Stimulated activated CD4-positive, alpha-beta T cell treated with anti-CD3 and anti-CD28 coated beads, Interleukin-2, amount 100 ng/mL, for 48 hours (primary cell): Measurements from ENCODE around the gene CMC1.
"Not testable (repeated sequence)": the region's sequence is repeated elsewhere in the genome, so short reads cannot be mapped to it uniquely, and the experiment has no call there.

ENCODE experiments used
- DNase-seq, 2 donors: peaks; one replicate each; pipeline ENCODE4 v3.0.0-alpha.2; 2020

CMC1 gene

DNA sequence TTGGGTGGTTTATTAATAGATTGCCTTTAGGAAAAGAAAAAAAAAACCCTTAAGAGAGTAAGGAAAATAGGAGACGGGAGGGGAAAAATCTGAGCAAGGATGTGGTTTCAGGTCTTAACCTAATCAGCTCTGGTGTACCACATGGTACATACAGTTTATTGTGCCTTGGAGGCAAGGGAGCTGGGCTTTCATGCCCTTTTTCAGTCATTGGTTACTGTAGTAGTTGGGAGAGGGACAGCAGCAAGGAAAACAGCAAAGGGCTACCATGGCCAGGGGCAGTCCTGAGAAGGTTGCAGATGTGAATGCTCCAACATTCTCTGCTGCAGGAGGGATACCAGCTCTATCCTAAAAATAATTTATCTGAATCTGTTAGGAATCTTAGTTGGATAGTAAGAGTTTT lies 5.9 kb downstream of the CMC1 start:
- DNase-seq = no peak

DNA sequence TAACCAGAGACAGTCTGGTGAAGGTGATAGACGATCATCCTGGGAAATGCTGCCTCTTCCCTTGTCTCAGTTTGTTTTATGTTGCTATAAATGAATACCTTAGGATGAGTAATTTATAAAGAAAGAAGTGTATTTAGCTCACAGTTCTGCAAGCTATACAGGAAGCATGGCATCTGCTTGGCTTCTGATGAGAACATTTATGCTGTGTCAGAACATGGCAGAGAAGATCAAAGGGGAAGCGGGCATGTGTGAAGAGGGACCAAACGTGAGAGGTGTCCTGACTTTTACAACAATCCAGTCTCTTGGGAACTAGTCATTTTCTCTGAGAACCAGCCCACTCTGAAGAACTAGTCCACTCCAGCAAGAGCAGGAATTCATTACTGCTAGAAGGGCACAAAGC lies 9.6 kb downstream of the CMC1 start:
- DNase-seq = no peak

DNA sequence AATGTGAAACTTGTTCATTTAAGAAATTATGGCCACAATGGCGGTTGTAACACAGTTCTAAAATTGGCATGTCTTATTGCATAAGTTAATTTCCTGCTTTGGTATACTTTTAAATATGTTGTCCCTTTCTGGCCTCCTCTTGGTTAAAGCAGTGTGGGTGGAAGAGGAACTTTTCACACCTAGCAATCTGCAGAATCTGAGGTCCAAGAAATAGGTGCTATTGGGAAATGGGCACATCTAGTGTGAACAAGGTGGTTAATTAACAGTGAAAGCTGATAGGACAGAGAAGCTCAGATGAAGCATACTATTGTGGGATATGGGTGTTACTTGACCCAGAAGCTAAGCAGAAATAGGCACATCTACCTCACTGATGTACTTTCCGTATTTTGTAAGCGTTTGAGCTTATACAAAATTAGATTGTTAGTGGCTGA lies 10.6 kb downstream of the CMC1 start:
- no peak for DNase-seq

DNA sequence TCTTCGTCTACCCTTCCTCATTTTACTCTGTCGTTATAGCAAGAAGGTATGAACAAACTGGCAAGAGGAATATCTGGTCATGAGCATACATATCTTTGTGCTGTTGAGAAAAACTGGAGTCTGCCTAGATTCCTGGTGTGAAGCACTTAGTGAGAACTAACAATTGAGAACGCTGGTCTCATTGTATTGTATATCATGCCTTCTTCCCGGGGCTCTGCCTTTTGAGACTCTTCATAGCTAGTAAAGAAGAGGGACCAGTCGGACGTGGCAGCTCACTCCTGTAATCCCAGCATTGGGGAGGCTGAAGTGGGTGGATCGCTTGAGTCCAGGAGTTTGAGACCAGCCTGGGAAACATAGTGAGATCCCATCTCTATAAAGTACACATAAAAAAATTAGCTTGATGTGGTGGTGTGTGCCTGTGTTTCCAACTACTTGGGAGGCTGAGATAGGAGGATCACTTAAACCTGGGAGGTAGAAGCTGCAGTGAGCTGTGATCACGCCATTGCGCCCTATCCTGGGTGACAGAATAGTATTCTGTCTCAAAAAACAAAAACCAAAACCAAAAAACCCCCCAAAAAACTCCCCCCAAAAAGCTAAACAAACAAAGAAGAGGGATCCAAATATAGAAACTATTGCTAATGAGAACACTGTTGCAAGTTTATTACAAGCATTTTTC lies 11.8 kb downstream of the CMC1 start:
- no peak for DNase-seq

DNA sequence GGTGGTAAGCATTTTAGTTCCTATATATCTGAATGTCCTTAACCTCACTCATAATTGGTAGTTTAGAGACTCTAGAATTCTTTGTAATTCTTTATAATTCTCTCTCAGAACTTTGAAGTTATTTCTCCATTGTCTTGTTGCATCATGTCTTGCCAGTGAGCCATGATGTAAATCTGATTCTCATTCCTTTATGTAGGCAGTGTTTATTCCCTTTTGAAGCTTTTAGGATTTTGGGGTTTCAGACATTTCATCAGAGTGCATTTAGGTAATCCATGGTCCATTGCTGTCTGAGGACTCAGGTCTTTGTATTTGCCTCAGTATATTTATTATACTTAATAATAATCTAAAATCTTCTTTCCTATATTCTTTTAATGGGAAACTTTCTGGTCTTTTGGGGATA lies 20.6 kb downstream of the CMC1 start:
- no peak for DNase-seq

DNA sequence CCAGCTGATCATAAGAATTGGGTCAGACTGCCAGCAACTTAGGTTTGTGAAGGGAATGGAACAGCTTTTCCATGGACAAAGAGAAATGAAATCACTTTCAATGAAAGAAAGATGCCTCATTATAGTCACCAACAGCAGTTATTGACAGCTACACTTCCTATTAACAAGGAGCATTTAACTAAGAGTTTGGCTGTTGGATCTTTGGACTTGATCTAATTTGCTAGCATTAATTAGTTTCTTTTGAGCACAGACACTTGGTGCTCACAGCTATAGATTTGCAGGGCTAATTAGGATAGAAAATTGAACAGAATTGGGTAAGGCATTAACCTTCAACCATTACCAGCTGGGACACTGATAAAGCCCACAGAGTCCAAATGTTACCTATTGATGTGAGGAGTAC lies 24.2 kb downstream of the CMC1 start:
- no peak for DNase-seq

DNA sequence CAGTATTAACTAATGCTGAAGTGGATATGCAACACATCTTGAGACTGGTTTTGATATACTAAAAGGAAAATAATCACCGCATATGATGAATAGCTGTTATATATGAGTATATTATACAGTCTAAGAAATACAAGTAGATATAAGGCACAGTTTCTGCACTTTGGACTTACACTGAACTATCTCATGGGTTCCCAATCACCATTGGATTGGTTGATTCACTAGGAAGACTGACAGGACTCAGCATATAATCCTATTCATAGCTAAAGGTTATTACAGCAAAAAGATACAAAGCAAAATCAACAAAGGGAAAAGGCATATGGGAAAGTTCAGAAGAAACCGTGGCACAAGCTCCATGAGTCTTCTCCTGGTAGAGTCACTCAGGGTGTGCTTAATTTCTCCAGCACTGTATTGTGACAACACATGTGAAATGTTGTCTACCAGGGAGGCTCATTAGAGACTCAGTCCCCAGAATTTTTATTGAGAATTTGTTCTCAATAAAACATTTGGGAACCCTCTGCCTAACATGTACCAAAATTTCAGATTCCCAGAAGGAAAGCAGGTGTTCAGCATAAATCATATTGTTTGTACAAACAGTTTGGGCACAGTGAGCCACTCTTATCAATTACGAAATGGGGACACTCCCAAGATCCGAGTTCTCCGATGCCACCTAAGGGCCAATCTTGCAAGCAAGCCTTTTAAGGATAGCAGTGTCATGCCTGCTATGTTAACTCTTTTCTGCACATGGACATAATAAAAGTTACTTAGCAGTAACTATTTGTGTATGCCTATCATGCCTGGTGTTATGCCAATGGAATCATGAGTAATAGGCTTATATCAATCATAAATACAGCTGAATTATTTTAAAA lies 26.8 kb downstream of the CMC1 start:
- no peak for DNase-seq

DNA sequence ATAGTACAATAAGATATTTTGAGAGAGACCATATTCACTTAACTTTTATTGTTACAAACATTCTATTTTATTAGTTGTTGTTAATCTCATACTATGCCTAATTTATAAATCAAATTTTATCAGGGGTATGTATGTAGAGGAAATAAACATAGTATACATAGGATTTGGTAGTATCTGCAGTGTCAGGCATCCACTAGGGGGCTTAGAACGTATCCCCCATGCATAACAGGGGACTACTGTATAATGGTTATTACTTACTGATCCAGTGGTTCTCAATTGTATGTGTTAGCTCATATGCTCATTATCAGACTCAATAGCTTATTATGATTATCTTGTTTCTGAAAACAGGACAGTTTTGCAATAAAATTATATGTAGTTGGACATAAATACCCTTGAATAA lies 27.6 kb downstream of the CMC1 start:
- no peak for DNase-seq

DNA sequence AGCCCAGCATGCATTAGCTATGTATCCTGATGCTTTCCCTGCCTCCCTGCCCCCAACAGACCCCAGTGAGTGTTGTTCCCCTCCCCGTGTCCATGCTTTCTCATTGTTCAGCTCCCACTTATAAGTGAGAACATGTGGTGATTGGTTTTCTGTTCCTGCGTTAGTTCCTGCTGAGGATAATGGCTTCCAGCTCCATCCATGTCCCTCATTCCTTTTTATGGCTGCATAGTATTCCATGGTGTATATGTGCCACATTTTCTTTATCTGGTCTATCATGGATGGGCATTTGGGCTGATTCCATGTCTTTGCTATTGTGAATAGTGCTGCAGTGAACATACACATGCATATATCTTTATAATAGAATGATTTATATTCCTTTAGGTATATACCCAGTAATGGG lies 28.5 kb downstream of the CMC1 start:
- DNase-seq = not testable (repeated sequence)

DNA sequence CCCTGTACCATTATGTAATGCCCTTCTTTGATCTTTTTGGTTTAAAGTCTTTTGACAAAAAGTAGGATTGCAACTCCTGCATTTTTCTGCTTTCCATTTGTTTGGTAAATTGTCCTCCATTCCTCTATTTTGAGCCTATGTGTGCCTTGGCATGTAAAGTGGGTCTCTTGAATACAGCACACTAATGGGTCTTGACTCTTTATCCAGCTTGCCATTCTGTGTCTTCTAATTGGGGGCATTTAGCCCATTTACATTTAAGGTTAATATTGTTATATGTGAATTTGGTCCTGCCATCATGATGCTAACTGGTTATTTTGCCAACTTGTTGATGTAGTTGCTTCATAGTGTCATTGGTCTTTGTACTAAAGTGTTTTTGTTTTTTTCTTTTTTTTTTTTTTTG lies 32.4 kb downstream of the CMC1 start:
- DNase-seq = no peak

DNA sequence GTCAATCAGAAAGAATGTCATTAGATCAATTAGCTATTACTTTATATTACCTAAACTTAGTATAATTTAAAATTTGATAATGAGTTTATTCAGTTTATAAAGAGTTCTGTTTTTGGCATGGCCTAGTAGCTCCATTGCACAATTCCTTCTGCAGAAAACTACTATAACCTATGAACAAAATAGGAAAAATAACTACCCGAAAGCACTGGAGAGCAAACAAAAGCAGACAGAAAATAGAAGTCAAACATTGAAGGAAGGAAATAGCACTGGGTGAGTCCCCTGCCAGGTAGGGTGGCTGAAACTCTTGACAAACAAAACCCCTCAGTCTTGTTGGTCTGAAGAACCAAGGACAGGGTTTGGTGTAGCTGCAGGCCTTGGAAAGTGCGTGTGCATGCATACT lies 37.5 kb downstream of the CMC1 start:
- DNase-seq = no peak

DNA sequence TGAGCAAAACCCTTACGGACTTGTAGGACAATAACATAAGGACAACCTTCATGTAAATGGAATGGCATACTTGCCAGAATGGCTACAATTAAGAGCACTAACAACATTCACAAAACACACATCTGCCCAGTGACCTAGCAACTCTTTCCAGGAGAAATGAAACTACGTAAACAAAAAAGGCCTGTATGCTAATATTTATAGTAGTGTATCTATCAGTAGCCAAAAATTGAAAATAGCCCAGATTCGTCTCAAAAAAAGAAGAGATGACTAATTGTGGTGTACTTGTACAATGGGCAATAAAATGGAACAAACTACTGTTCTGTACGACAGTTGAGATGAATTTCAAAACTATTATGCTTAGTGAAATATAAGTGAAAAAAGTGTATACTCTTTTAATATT lies 38.4 kb downstream of the CMC1 start:
- no peak for DNase-seq

DNA sequence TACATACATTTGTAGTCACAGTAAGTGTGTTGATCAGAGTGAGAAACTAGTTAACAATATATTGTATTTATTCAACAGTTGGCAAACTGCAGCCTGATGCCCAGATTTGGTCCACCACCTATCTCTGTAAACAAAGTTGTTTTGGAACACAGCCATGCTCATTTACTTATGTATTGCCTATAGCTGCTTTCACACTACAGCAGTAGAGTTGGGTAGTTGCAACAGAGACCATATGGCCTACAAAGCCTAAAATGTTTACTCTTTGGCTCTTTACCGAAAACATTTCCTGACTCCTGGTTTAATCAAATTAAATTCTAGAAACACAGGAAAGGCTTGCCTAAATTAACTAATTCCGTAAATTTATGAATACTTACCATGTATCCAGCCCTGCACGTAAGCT lies 39.4 kb downstream of the CMC1 start:
- no peak for DNase-seq

DNA sequence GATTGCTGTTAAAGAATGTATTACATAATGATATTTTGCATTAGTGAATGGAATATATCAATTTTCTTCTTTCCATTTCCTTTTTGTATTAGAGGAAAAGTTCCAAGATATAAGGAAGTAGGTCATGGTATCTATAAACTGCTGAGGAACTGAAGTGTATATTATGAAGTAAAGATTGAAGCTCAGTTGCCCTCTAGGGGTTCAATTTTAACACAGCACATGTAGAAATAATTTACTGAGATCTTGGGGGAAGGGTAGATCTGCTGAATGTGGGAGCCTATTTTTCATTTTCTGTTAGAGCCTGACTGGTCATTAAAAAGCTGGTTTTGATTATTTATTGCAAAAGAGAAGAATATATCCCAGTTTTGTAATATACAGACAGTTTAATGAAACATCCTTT lies 45.2 kb downstream of the CMC1 start:
- DNase-seq = no peak

DNA sequence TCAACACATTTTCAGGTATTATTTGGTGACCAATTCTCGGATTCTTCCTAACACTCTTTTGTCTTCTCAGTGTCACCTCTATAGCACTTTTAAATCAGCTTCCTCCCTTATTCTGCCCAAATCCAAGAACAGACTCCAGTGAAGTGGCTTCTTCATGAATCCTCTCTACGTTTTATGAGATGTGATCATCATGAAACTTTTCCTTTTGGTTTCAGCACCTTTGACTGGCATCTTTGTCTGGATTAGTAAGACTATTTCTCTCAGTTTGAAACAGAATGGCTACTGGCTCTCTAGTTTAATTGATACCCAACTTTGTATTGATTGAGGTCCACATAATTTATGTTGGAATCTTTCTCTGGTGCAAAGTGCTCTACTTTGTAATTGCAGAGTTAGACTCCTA lies 45.6 kb downstream of the CMC1 start:
- DNase-seq = no peak

DNA sequence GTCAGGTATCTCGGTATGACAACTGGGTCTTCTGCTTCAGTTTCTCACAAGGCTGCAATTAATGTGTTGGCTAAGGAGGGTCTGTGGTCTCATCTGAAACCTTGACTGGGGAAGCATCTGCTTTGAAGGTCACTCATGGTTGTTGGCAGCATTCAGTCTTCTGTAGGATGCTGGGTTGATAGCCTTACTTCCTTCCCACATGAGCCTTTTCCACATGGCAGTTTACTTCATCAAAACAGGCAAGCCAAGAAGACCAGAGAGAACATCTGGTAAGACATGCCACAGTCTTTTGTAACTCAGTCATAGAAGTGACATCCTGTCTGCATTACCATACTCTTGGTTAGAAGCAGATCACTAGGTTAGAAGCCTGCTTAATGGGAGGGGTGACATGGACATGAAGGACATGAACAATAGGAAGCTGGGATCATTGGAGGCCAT lies 49.5 kb downstream of the CMC1 start:
- DNase-seq = no peak

DNA sequence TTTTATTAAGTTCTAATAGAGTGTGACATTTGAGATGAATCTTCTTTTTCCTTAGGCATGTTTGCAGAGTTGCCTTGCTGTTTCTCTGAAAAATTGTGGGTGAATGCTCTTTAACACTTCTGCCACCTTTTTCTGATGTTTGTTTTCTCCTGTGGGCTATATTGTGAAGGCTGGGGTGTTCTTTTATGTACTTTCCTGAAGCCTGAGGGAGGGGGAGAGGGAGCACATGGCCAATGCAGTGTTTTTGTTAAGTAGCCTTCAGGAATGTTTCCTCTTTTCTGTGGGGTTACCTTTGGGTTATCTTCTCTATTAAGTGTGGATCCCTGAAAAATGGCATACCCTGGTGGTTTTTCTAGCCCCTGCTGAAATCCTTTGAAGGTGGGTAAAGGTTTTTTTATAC lies 50.2 kb downstream of the CMC1 start:
- no peak for DNase-seq

DNA sequence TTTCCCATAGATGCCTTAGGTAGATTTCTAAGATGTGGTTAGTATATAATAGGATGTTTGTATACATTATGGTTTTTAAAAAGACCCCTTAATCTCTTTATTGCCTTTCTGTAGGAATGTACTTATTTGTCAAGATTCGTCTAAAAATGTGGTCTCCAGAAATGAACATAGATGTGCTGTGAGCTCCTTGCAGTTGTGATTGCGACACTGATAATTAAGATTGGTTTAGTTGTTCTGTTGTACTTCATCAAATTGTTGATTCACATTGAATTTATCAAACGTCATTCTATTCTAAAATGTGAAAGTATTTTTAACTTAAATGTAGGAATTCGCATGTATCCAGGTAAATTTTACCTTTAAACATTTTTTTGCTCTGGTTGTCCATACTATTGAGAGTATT lies 51.2 kb downstream of the CMC1 start:
- DNase-seq = no peak

DNA sequence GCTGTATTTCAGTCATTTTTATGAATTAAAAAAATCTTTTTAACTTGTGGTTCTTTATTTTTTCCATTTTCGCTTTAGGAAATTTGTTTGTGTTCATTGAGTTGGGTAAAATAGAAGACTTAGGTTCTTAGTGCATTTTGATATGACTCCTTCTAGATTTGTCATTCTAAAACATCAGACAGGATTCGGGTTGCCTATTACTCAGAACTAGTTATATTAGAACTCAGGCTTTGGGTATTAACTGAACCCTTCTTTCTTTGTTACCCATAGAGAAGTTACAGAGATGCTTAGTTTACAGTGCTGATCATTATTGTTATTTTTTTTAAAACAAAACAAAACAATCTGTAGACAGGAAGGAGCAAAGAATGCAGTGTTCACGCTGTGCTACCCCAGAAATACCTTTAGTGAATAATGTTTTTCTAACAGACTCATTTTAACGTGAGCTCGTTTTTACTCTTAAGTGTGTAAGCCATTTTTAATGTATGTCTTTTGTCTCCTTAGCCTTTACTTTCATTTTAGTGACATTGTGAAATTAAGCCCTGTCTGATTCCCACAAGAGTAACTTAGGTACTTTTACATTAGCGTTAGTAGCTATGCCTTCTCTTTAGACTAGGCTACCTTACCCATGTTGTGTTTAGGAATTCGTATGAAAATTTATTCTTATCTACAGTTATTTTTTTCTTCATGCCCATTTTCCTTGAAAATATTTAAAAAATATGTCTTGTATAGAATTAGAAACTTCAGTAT lies 53.4 kb downstream of the CMC1 start:
- DNase-seq = no peak

DNA sequence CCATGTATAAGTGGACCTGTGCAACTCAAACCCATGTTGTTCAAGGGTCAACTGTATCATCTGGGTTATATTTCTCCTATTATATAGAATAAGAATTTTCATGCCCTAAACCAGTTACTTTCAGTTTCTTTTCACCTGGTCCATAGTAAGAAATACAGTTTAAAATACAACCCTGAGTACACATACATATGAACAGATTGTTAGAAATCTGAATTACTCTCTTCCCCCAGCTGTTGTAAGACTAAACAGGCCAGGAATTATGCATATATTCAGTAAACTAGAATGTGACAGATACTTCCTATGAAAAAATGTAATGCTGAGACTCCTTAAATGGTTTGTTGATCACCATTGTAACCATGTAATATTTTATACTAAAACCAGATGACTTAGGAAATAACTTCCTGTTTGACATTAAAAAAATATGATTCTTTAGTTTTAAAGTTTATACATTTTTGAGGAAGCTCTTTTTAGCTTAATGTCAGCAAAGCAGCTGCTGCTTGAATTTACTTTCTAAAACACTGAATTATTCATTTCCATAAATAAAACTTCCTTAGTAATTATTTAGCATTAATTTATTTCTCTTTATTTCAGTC lies 54.6 kb downstream of the CMC1 start:
- no peak for DNase-seq

DNA sequence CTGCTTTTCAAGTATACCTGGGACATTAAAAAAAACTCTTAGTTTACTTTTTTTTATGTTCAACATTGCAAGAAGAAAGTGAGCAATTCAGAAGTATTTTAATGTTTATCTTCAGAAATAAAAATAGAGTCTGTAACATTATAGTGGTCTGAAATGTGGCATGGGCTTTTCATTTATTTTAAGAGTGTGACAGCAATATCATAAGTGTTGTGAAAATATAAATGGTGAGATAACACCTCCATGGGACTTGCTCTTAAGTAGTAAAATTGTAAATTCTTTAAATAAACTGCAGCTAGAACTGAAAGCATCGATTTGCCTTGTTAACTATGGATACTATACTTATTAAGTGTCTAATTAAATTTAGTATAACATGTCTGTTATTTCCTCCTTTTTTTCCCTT lies 58.3 kb downstream of the CMC1 start:
- no peak for DNase-seq

DNA sequence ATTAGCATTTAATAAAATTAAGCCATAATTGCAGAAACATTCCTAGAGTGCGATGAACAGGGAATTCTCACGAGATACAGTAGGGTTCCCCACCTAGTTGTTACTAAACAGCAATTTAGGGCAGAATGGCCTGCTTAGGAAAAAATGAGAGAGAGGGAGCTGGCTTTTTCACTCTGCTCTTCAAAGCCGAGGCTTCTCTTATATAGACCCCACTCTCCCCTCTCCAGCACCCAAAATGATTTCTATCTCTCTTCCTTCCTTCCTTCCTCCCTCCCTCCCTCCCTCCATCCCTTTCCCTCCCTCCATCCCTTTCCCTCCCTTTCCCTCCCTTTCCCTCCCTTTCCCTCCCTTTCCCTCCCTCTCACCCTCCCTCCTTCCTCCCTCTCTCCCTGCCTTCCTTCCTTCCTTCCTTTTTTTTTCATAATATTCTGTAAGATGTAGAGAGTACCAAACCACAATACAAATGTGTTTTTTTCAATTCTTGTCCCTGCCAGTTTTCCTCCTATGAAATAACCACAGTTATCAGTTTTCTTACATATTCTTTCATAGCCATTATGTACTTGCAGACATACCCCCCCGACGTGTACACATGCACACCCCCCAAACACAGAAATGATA lies 59.0 kb downstream of the CMC1 start:
- DNase-seq = no peak

DNA sequence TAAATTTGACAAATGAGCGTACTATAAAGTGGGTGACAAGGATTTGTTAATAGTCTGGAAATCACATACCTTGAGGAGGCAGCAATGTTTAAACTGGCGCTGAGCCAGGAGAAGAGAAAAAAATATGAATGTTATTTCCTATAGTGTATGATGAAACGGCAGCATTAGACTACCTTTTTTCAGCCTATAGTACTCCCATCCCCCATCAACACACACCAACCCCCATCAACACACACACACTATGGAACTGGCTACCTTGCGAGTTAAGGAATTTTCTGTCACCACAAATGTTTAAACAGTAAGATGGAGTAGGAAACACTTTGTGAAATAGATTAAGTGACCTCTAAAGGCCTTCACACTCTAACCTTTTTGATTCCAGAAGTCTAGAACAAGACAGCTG lies 60.3 kb downstream of the CMC1 start:
- DNase-seq = no peak
